ENCODE data around the gene SNX10.

DNA sequence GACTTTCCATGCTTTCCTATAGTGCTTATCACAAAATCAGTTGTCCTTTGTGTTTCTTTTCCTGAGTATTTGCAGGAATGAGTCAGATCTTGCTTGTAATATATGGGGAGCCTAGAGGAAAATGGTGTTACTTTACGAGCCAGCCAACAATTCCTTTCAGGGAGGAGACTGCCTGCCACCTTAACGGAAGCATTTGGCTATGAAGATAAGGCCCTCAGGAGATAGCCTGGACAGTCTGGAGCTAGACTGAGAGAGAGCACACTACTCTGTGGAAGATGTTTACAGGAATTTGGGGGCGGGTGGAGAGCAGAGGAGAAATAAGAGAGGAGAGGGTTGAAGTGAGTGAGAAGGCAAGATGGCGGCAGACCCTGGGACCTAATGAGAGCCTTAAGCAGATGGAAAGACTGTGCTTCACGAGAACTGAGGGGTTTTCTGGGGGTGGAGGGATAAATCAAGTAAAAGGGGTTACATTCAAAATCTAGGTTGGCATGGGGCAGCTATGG, 126.3 kb downstream of the SNX10 start:
- TF ChIP-seq, protein P1, sequence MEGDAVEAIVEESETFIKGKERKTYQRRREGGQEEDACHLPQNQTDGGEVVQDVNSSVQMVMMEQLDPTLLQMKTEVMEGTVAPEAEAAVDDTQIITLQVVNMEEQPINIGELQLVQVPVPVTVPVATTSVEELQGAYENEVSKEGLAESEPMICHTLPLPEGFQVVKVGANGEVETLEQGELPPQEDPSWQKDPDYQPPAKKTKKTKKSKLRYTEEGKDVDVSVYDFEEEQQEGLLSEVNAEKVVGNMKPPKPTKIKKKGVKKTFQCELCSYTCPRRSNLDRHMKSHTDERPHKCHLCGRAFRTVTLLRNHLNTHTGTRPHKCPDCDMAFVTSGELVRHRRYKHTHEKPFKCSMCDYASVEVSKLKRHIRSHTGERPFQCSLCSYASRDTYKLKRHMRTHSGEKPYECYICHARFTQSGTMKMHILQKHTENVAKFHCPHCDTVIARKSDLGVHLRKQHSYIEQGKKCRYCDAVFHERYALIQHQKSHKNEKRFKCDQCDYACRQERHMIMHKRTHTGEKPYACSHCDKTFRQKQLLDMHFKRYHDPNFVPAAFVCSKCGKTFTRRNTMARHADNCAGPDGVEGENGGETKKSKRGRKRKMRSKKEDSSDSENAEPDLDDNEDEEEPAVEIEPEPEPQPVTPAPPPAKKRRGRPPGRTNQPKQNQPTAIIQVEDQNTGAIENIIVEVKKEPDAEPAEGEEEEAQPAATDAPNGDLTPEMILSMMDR (IDR thresholded peaks at IDR 0.05; ENCODE audit: low read length), result no peak
- TF ChIP-seq EZH2phosphoT487 (IDR thresholded peaks at IDR 0.05; ENCODE audit: low read length) (no peak), EZH2 (optimal IDR thresholded peaks at IDR 0.05; ENCODE audit: low read depth, low read length) (no peak)
